Ovary (tissue), 9 donors: Measurements from ENCODE around the gene CNDP1. TPM values are rescaled to one million over a fixed set of nuclear protein-coding genes. Genes with fewer than 3 reads are reported as not detected.
A peak's percentile ranks its signal among the peaks of the same experiment; 100 is the strongest.

Experiments
- DNase-seq, 5 donors: peaks; one replicate each; pipeline ENCODE4 v3.0.0-alpha.2; 2019 to 2020
- H3K27ac ChIP-seq, 2 donors: fragments of 200-600 bp; one replicate each; pipeline versions ENCODE4 v1.5.1 to v1.8.0; 2019 to 2022
- H3K27me3 ChIP-seq: fragments of 200-600 bp; one replicate; pipeline ENCODE4 v1.8.0; 2022
- H3K36me3 ChIP-seq: fragments of 200-600 bp; sonication (generic); one replicate; pipeline ENCODE4 v1.5.1; 2019
- H3K4me1 ChIP-seq: one replicate; pipeline ENCODE4 v1.8.1; 2013; ENCODE audit warnings: mild to moderate bottlenecking, moderate library complexity; ENCODE audit not compliant: insufficient read depth
- H3K4me3 ChIP-seq: fragments of 200-600 bp; sonication (generic); one replicate; pipeline ENCODE4 v1.5.1; 2017
- H3K9me3 ChIP-seq, 2 donors: fragments of 200-600 bp in 1 of 2; sonication (generic) in 1 of 2; one replicate each; pipeline versions ENCODE4 v1.5.1 to v1.8.1; 2013 to 2019; ENCODE audit warnings: mild to moderate bottlenecking in 1 of 2, moderate library complexity in 1 of 2
- EP300 ChIP-seq: sonication (generic); formaldehyde crosslinking; IDR thresholded peaks from one replicate; pipeline ENCODE4 v1.6.1; 2017; ENCODE audit warnings: antibody characterized with exemption
- POLR2A ChIP-seq: fragments of 450-650 bp; IDR thresholded peaks from one replicate; pipeline ENCODE4 v1.6.1; 2017; ENCODE audit warnings: antibody characterized with exemption, mild to moderate bottlenecking, moderate library complexity
- WGBS, 3 donors: extraction: QIAGEN DNeasy Blood & Tissue Kit in 1 of 3; methylation state at CpG; one replicate each; pipeline versions ENCODE4 v1.1.5 to v1.1.7; 2013 to 2017; 5-methylcytosine and 5-hydroxymethylcytosine counted together
- intact Hi-C, 4 donors: fragments of 100-400 bp; cut with DNase I; formaldehyde crosslinking; loops; one replicate each; pipeline versions ENCODE4 v1.11.0 to v1.15.1; 2022 to 2023
- polyA plus RNA-seq, 2 donors: library from polyadenylated mRNA; stranded (reverse); fragments of 200-250 nt in 1 of 2; fragments of 350-450 nt in 1 of 2; fragmentation: Illumina TruSeq in 1 of 2; extraction: RNeasy Lipid Tissue Mini Kit (QIAGEN cat#74804) in 1 of 2; gene quantifications; one replicate each; pipeline ENCODE4 v1.2.3, GENCODE V29; 2013 to 2014
- total RNA-seq, 7 donors: library from RNA; depleted of rRNA in 2 of 7; stranded (reverse); fragments of >200 nt in 2 of 7; fragmentation: NEBNext Ultra II Directional in 3 of 7; extraction: Animal tissue kit (Norgen Biotek cat#: 25700) in 3 of 7; gene quantifications; one replicate each; pipeline versions ENCODE4 v1.1.0 to v1.2.4, GENCODE V29; 2016 to 2023
- TF ChIP-seq, protein P1 (sequence below), 3 donors: fragments of 450-650 bp in 2 of 3; fragments of 200-600 bp in 1 of 3; IDR thresholded peaks; one replicate each; pipeline versions ENCODE4 v1.5.1 to v1.8.0; 2016 to 2022; ENCODE audit warnings: antibody characterized with exemption in 3 of 3, mild to moderate bottlenecking in 1 of 3
- donor health status: DM: no; HTN: no; CAD: no; lungs with moderate emphysema.
- donor health status: DM: no; HTN: no; CAD: no.
- donor health status: Bipolar disorder and iron deficiency.
- donor health status: DM: yes; HTN: yes; CAD: no.
- donor health status: DM: no; HTN: no; CAD: no.
- donor health status: DM: yes; HTN: yes; CAD: no.

The CNDP1 gene
- total and polyA plus RNA-seq, 9 donors, result 0.02 to 0.35 (median 0.15) TPM; not detected in 3

DNA sequence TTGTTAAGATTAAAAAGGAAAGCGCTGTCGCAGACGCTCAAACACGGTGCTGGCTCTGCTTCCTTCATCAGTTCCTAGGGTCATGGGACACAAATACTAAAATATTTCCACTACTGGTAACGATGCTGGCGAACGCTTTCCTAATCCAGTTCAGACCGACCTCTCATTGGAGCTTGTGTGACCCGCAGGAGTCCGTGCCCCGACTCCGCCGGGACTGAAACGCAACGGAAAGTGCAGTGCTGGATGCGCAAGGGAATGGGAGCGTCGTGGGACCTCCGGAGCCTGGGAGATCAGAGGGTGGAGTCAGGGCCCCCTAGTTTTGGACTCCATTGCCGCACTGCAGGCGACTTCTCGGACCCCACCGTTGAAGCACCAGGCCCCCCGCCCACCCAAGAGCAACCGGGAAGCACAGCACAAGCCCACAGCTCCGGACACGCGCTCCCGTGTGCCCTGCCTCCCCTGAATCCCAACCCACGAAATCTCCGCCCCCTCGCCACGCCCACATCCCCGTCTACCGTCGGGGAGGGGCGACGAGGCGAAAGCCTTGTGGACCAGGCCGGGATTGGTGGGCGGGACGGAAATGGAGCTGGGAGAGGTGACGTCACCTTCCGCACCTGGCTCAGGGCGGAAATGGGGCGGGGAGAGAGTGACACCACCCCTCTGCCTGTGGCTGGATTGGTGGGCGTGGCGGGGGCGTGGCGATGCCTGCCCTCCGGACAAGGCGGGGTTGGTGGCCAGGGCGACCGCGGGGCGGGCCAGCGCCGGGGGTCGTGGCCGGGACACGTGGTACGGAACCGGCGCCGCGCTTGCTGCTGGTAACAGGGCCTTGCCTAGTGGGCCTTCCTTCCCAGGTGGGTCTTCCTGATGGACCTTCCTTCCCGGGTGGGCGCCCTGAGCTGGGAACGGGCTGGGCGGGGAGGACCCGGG, 38.5 kb upstream of the CNDP1 start, which contains the start of gene CNDP2:
Gene CNDP2 (plus strand): TSS at position 783 of the 927 bp plus-strand sequence. CDS start 3,611 bp downstream, outside the sequence.
- intact Hi-C loops, result loop anchor here in 1 of 4 donors (5.0 kb wide), 1 partner anchor 299 kb away; no protein-coding TSS in a partner anchor
- H3K27ac ChIP-seq, result peak within 1 kb of the TSS; percentile 27 to 89
- WGBS, 3 donors, result 0 to 1% (median 0%) methylated on average over 68 to 71 of the region's 71 CpGs
- no peaks in the 10 kb centered on the region for H3K27me3 ChIP-seq
- H3K36me3 ChIP-seq, result no peaks in the 10 kb centered on the region
- peaks cover 4% of the 10 kb centered on the region for H3K4me1 ChIP-seq
- H3K9me3 ChIP-seq, result no peaks in the 10 kb centered on the region
- peak within 1 kb of the TSS; percentile 74 for H3K4me3 ChIP-seq
- peak; percentile 100 for DNase-seq
- TF ChIP-seq POLR2A (peak; percentile 81), EP300 (peak; percentile 11)
- TF ChIP-seq, protein P1, sequence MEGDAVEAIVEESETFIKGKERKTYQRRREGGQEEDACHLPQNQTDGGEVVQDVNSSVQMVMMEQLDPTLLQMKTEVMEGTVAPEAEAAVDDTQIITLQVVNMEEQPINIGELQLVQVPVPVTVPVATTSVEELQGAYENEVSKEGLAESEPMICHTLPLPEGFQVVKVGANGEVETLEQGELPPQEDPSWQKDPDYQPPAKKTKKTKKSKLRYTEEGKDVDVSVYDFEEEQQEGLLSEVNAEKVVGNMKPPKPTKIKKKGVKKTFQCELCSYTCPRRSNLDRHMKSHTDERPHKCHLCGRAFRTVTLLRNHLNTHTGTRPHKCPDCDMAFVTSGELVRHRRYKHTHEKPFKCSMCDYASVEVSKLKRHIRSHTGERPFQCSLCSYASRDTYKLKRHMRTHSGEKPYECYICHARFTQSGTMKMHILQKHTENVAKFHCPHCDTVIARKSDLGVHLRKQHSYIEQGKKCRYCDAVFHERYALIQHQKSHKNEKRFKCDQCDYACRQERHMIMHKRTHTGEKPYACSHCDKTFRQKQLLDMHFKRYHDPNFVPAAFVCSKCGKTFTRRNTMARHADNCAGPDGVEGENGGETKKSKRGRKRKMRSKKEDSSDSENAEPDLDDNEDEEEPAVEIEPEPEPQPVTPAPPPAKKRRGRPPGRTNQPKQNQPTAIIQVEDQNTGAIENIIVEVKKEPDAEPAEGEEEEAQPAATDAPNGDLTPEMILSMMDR (IDR thresholded peaks at IDR 0.05), result no peak

DNA sequence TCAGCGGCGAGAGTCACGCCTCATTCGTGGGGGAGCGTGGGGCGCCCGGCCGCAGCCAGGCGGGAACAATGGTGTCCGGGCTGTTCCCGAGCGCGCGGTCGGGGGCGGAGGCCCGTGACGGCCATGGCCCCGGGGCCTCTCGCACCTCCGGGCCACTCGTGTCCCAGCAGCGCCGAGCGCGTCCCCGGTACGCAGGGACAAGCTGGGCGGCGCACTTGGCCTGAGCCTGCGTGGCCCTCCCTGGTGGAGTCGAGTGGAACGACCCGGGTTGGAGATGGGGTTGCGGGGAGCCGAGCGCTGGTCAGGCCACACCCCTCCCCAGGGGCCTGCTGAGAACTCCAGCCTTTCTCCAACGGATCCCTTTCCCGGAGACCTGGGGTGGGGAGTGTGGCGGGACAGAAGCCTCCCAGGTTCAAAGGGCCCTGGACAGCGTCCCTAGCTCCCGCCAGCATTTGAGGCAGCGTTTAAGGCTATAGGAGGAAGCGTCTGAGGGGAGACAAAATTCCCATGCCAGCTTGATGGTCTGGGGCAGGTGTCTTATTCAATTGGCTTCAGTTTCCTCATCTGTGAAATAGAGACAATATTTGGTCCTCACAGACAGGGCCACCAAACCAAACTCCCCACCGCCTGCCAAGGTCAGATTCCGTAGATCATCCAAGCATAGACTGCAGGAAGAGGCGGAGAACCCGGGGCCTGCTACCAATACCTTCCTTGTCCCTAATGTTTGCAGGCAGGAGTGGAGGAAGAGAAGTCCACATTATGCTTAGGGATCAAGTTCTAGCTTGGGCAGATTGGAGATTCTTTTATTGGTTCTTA, 37.6 kb upstream of the CNDP1 start:
- Histone ChIP-seq H3K4me1 (peaks cover 4% of the 10 kb centered on the region), H3K27me3 (no peaks in the 10 kb centered on the region), H3K36me3 (no peaks in the 10 kb centered on the region), H3K9me3 (no peaks in the 10 kb centered on the region), H3K27ac (peak overlapping the region; percentile 26 to 89), H3K4me3 (peak overlapping the region; percentile 74)
- TF ChIP-seq, protein P1 (IDR thresholded peaks at IDR 0.05), result peak in 1 of 3 donors; percentile 31
- TF ChIP-seq POLR2A (peak; percentile 28), EP300 (no peak)
- DNase-seq, result peak in 2 of 5 donors; percentile 56 to 69
- WGBS, 3 donors, result 3 to 10% (median 5%) methylated on average over 21 to 48 of the region's 48 CpGs
- intact Hi-C loops, result loop anchor here in 1 of 4 donors (5.0 kb wide), 1 partner anchor 299 kb away; no protein-coding TSS in a partner anchor

DNA sequence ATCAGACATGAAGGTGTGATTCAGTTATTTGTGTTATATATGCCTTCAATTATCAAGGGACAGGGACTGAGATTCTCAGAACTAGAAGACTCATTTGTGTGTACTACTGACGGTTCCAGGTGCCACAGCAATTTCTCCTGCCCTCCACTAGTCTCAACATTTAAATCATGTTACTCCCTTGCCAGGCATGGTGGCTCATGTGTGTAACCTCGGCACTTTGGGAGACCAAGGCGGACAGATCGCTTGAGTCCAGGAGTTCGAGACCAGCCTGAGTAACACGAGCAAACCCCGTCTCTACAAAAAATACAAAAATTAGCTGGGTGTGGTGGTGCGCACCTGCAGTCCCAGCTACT, 37.0 kb upstream of the CNDP1 start:
- Histone ChIP-seq H3K4me1 (peaks cover 4% of the 10 kb centered on the region), H3K36me3 (no peaks in the 10 kb centered on the region), H3K27ac (no peak overlapping the region), H3K27me3 (no peaks in the 10 kb centered on the region), H3K4me3 (no peak overlapping the region), H3K9me3 (no peaks in the 10 kb centered on the region)
- WGBS, 3 donors, result 91 to 94% (median 94%) methylated on average over 8 of the region's 8 CpGs
- TF ChIP-seq POLR2A (no peak), EP300 (no peak)
- TF ChIP-seq, protein P1 (IDR thresholded peaks at IDR 0.05), result no peak
- intact Hi-C loops, result loop anchor here in 1 of 4 donors (5.0 kb wide), 1 partner anchor 300 kb away; no protein-coding TSS in a partner anchor
- DNase-seq, result no peak

DNA sequence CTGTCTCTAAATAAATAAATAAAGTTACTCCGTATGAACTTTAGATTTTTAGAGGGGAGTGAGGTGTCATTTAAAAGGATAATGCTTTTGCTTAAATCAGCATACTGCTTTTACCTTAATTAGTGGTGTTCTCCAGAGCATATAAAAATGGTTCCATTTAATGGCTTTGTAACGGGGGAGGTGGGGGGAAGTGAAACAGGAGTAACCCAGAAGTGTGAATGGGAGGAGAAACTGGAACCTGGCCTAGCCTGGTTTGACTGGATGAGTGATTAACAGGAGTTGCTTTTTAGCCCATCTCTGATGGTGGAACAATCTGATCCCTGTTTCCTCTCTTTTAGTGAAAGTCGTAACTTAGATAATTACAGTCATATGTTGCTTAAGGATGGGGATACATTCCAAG, 36.5 kb upstream of the CNDP1 start:
- Histone ChIP-seq H3K9me3 (no peaks in the 10 kb centered on the region), H3K4me3 (no peak overlapping the region), H3K27ac (no peak overlapping the region), H3K27me3 (no peaks in the 10 kb centered on the region), H3K36me3 (no peaks in the 10 kb centered on the region), H3K4me1 (peaks cover 4% of the 10 kb centered on the region)
- no peak for DNase-seq
- WGBS, 3 donors, result 84 to 93% (median 89%) methylated on average over 3 of the region's 3 CpGs
- intact Hi-C loops, result loop anchor here in 1 of 4 donors (5.0 kb wide), 1 partner anchor 300 kb away; no protein-coding TSS in a partner anchor
- no peak for TF ChIP-seq POLR2A
- TF ChIP-seq EP300, result no peak
- TF ChIP-seq, protein P1 (IDR thresholded peaks at IDR 0.05), result no peak
